GM21423 (cell line): ENCODE data around the gene ENTPD2.
"Not testable (repeated sequence)": the region's sequence is repeated elsewhere in the genome, so short reads cannot be mapped to it uniquely, and the experiment has no call there.

Experiments used
- ATAC-seq: cut with Tn5 transposase; IDR thresholded peaks from one replicate; pipeline ENCODE4 v1.9.1; 2021; ENCODE audit warnings: mild to moderate bottlenecking, moderate library complexity; ENCODE audit not compliant: unreplicated experiment

The ENTPD2 gene

DNA sequence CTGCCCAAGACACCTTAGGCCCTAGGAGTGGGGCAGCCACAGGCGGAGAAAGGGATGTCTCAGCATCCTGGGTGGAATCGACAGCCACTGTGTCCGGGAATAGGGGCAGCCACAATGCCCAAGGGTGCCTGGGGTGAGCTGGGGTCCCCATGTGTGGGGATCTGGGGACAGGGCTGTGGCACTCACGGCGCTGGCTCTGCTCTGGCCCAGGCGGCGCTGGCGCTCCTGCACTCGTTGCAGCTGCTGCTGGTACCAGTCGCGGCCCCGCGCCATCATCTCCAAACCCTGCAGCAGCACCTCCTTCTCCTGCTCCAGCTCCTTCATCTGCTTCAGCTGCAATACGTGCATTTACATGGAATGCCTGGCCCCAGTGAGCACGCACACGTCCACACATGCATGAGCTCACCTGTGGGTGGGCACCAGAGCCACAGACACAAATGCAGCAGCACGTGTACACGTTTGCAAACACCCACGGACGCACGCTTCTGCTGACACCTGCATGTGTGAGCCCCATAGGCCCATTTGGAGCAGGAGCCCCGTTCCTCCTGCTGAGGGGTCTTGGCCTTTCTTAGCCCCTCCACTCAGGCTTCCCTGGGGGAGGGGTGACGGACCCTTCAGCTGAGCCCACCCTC is 11.6 kb upstream of the ENTPD2 start:
- no peak for ATAC-seq

- ATAC-seq = no peak
These were observed 11.0 kb upstream of the ENTPD2 start for GRCh38 chr9:137064880-137065164.

DNA sequence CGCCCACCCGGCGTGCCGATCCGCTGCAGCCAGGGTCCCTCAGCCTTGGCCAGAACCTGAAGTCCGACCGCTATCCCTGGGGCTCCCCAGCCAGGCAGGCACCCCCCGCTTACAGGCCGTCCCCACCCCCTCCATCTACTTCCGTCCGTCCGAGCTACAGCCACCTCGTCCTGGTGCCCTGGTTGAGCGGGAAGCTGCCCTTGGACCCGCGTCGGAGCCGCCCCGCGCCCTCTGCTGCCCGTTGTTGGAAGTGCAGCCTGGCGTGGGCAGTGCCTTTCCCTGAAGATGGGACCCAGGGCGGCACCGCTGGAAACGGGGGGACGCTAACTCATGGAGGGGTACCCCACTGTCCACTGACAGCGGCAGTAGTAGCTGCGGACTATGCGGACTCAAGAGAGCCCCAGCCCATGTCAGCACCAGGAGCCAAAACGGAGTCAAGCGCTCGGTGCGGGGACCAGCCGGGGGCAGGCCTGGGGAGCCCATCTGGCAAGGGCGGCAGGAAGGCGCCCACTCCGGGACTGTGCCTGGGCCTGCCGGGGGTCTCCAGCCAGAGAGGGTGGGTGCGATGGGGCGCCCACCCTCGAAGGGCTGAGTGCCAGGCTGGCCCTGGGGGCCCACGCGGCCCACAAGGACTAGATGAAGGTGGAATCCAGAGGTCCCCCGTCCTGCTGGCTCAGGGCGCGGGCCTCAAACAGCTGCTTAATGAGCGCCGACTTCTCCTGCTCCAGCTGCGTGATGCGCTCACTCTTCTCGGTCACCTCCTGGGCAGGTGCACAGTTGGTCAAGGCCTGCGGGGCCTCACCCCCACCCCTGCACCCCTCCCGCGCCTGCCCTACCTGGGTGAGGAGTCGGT is 10.4 kb upstream of the ENTPD2 start:
- no peak for ATAC-seq

GRCh38 chr9:137063311-137064026 is 9.6 kb upstream of the ENTPD2 start:
- ATAC-seq = no peak

- ATAC-seq = not testable (repeated sequence)
These were observed 8.9 kb upstream of the ENTPD2 start for GRCh38 chr9:137062798-137063197.

DNA sequence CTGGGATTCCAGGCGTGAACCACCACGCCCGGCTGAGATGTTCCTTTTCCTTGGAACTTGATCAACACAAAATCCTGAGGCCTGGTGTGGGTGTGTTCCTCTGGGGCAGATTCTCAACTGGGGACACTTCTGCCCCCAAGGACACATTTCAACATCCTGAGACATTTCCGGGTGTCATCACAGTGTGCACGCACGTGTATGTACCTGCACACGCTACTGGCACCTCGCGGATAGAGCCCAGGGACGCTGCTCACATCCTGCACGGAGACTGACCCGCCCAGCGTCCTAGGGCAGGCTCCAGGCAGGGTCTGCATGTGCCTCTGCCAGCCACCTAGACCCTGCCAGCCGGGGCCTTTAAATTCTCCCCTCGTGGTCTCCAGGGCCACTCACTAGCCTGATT is 8.5 kb upstream of the ENTPD2 start:
- ATAC-seq = no peak

DNA sequence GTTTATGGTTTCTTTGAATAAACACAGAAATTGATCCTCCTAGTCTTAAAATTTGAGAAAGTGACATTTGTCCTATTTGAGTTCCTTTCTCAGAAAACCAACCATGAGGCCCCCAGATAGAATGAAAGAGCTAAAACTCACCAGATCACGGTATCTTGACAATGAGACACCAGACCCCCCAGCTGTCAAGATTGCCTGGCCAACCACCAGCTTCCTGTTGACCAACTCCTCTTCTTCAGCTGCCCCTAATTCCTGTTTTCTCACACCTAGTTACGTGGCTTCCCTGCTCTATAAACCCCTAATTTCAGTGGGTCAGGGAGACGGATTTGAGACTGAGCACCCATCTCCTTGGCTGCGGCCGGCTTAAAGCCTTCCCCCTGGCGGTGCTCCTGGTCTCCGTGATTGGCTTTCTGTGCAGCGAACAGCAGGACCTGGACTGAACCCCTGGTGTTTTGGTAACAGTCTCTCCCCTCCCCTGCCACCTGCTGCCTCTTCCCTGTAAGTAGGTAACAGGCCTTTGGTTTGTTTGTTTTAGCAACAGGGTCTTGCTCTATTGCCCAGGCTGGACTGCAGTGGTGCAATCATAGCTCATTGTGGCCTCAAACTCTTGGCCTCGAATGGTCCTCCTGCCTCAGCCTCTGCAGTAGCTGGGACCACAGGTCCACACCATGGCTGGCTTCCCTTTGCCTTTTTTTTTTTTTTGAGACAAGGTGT is 4.8 kb upstream of the ENTPD2 start:
- ATAC-seq = no peak

- ATAC-seq = no peak
These were observed 3.7 kb upstream of the ENTPD2 start for GRCh38 chr9:137057545-137057944.

DNA sequence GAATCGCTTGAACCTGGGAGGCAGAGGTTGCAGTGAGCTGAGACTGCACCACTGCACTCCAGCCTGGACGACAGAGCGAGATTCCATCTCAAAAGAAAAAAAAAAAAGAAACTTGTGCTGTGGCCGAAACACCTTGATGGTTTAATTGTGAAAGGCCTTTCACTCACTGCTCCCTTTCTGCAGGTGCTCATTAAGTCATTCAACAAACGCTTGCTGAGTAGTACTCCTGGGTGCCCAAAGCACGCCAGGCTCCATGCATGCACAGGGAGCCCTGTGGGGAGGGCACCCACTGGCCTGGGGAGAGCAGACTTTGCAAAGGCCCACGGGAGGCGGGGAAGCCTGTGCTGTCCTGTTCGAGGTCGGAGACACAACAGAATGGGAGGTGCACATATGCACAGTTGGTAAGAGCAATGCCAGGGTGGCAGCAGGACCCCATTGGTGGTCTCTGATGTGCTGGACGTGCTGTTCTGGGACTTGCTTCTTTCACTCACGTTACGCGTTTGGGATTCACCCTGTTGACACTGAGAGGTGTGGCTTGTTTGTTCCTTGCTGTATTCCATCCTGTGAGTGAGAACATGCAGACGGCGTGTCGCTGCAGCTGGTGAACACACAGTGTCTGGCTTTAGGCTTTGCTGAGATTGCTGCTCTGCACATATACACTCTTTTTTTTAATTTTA is 3.0 kb upstream of the ENTPD2 start:
- ATAC-seq = no peak

GRCh38 chr9:137055385-137056364 is 1.8 kb upstream of the ENTPD2 start:
- no peak for ATAC-seq

GRCh38 chr9:137054932-137055384 is 1.1 kb upstream of the ENTPD2 start:
- ATAC-seq = no peak

DNA sequence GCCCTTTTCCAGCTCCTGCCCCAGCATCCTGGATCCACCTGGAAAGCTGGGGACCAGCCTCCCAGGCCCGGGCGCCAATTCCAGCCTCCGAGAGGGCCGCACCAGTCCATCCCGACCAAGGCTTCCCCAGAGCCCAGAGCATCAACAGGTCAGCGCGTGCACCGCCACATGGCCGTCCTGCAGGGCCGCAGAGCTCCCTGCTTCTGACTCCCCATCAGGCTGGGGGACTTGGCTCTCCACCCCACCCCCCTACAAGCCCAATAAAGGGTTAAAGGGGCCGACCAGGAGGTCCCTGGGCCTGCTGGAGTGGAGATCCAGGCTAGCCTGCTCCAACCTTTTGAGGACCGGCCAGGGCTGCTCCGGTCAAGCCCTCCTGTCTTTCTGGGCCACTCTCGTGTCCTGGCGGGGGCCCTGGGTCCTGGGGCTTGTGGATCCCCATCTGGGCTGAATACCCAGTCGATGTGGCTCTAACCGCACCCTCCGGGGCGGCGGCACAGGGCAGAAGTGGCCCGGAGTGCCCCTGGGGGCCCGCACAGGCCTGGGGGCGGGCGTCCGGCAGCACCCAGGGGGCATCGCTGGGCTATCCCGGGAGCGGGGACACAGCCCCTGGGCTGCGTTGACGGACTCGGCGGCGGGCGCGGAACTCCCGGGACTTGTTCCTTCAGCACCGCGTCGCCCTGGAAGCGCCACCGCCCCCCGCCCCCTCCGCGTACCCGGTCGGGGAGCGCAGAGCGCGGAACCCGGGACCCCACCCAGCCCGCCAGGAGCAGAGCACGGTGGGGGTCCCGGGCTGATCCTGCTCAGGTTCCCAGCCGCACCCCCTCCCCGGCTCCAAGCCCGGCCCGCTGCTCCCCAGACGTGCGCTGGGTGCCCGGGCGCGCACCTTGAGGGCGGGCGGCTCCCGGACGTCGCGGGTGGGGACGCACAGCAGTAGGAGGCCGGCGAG is 590 bp downstream of the ENTPD2 start:
- no peak for ATAC-seq

DNA sequence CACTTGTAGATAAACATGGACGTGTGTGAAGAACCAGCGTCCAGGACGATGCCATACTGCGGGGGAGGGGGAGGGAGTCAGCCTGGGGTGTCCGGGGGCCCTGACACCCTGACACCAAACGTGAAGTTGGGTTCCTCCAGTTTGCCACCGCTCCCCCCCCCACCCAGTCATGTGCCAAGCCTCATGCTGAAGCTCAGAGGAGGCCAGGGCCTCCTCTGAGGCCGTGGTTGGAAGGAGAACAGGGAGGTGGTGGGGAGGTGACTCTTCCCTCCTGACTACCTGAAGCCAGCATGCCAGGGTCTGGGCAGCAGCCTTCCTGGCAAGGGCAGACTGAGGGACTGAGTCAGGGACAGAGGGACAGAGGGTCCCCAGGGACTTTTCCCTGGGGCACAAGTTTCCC is 1.6 kb downstream of the ENTPD2 start:
- ATAC-seq = no peak

- no peak for ATAC-seq
These were observed 2.6 kb downstream of the ENTPD2 start for GRCh38 chr9:137051145-137051724.

DNA sequence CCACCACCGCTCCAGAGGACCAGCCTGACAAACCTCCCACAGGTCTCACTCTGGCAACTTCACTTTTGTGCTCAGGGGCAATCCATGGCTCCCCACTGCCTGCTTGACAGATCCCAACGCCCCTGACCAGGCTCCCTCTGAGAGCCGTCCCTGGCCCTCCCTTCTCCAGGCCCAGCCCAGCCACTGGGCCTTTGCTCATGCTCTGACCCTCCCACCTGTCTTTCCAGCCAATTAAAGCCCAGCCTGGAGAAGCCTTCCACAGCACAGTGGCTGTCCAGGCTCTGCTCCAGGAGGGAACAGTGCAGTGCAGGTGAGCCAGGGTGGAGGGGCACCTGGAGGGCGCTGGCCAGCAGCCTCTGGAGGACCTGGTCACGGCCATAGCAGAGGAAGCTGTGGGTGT is 3.3 kb downstream of the ENTPD2 start:
- no peak for ATAC-seq

- no peak for ATAC-seq
These were observed 4.1 kb downstream of the ENTPD2 start for GRCh38 chr9:137049544-137050449.
